NCI-H524 treated with DMSO at 0.1 percent for 48 hours (cell line): ENCODE measurements around the gene OR10G7.
"Not testable (repeated sequence)": the region's sequence is repeated elsewhere in the genome, so short reads cannot be mapped to it uniquely, and the experiment has no call there.

Source experiments
- DNase-seq: peaks from one replicate; lab custom pipeline; 2025; lab: John Stamatoyannopoulos, UW

The OR10G7 gene

GRCh38 chr11:124039557-124039956, 1.6 kb downstream of the OR10G7 start:
- no peak for DNase-seq

- no peak for DNase-seq
Observed at GRCh38 chr11:124036666-124037065, 4.5 kb downstream of the OR10G7 start.

GRCh38 chr11:124026498-124026897, 14.6 kb downstream of the OR10G7 start, which contains the start of gene OR10G8:
Gene OR10G8, plus strand, starts transcription at chr11:124026798. Its CDS starts 2,825 bp downstream, at chr11:124029623.
- DNase-seq, result no peak

GRCh38 chr11:124015837-124016236, 25.3 kb downstream of the OR10G7 start:
- not testable (repeated sequence) for DNase-seq

- no peak for DNase-seq
Observed at GRCh38 chr11:124012697-124013096, 28.4 kb downstream of the OR10G7 start, which contains the start of gene OR10G4. Gene OR10G4, plus strand, starts transcription at chr11:124012997. Its CDS starts 2,578 bp downstream, at chr11:124015575.

- DNase-seq, result no peak
Observed at GRCh38 chr11:123995119-123995518, 46.0 kb downstream of the OR10G7 start, which contains the start of gene OR10G6. Gene OR10G6, minus strand, starts transcription at chr11:123995161. Its CDS starts 0 bp downstream, at chr11:123995161.
